K562 (cell line): ENCODE data around the gene MOK. TPM values are rescaled to one million over a fixed set of nuclear protein-coding genes. Genes with fewer than 3 reads are reported as not detected.

Experiments used
- ARNT ChIP-seq, 2 experiments: fragments of 450-650 bp; IDR thresholded peaks; 2 replicates each; pipeline ENCODE4 v1.6.1; 2016; ENCODE audit warnings: mild to moderate bottlenecking in 1 of 2
- BMI1 ChIP-seq: fragments of 150-350 bp; IDR thresholded peaks from 2 replicates; pipeline ENCODE4 v1.6.1; 2014; ENCODE audit warnings: low read length
- C11orf30 ChIP-seq: fragments of 450-650 bp; IDR thresholded peaks from 2 replicates; pipeline ENCODE4 v1.6.1; 2016; ENCODE audit warnings: low read depth, mild to moderate bottlenecking
- CTBP1 ChIP-seq: fragments of 450-650 bp; IDR thresholded peaks from 2 replicates; pipeline ENCODE4 v1.6.1; 2016; ENCODE audit warnings: borderline replicate concordance
- CXXC5 ChIP-seq: fragments of 250-450 bp; sonication (Bioruptor Pico); IDR thresholded peaks from 2 replicates; pipeline ENCODE4 v1.8.0; 2022; ENCODE audit warnings: inconsistent platforms, mild to moderate bottlenecking, moderate library complexity
- FOXK2 ChIP-seq, 2 experiments: fragments of 450-650 bp; IDR thresholded peaks in 1 of 2; conservative IDR thresholded peaks in 1 of 2; 2 replicates each; pipeline ENCODE4 v1.6.1; 2016; ENCODE audit warnings: low read depth in 2 of 2, mild to moderate bottlenecking in 1 of 2
- GATAD2B ChIP-seq: fragments of 450-650 bp; IDR thresholded peaks from 2 replicates; pipeline ENCODE4 v1.6.1; 2017; ENCODE audit warnings: mild to moderate bottlenecking, borderline replicate concordance
- HMGXB4 ChIP-seq: sonication (generic); formaldehyde crosslinking; IDR thresholded peaks from 2 replicates; pipeline ENCODE4 v1.8.1; 2023; ENCODE audit warnings: mild to moderate bottlenecking, missing genetic modification reagents
- MIER1 ChIP-seq: fragments of 450-650 bp; IDR thresholded peaks from 2 replicates; pipeline ENCODE4 v1.6.1; 2016; ENCODE audit warnings: antibody characterized with exemption, mild to moderate bottlenecking, low read depth
- RBFOX2 ChIP-seq: fragments of 200-400 bp; formaldehyde crosslinking; IDR thresholded peaks from 2 replicates; pipeline ENCODE4 v1.6.1; 2017; ENCODE audit warnings: low read depth, mild to moderate bottlenecking, low read length, moderate library complexity
- SIN3A ChIP-seq, 2 experiments: fragments of 150-350 bp in 1 of 2; IDR thresholded peaks; 2 replicates each; pipeline ENCODE4 v1.6.1; 2011 to 2016; ENCODE audit warnings: borderline replicate concordance in 2 of 2, low read depth in 2 of 2, low read length in 2 of 2, mild to moderate bottlenecking in 2 of 2, moderate library complexity in 2 of 2; ENCODE audit not compliant: control insufficient read depth in 1 of 2
- SP1 ChIP-seq: sonication (generic); formaldehyde crosslinking; IDR thresholded peaks from 2 replicates; pipeline ENCODE4 v1.8.1; 2022; ENCODE audit warnings: mild to moderate bottlenecking, missing genetic modification reagents
- YY1 ChIP-seq, 3 experiments: IDR thresholded peaks; 2 replicates each; pipeline ENCODE4 v1.6.1; 2011; ENCODE audit warnings: low read length in 2 of 3, mild to moderate bottlenecking in 2 of 3, moderate library complexity in 2 of 3, borderline replicate concordance in 1 of 3, control low read depth in 1 of 3, low read depth in 1 of 3; ENCODE audit not compliant: insufficient read depth in 3 of 3, insufficient replicate concordance in 2 of 3, control insufficient read depth in 1 of 3, insufficient read length in 1 of 3; ENCODE audit errors: extremely low read depth in 1 of 3
- ZBTB8A ChIP-seq: fragments of 450-650 bp; IDR thresholded peaks from 2 replicates; pipeline ENCODE4 v1.6.1; 2018; ENCODE audit warnings: mild to moderate bottlenecking, moderate library complexity; ENCODE audit not compliant: partially characterized antibody
- ZNF639 ChIP-seq, 2 experiments: fragments of 200-800 bp in 1 of 2; sonication (Bioruptor generic) in 1 of 2; sonication (generic) in 1 of 2; formaldehyde crosslinking in 1 of 2; IDR thresholded peaks in 1 of 2; conservative IDR thresholded peaks in 1 of 2; 2 replicates each; pipeline versions ENCODE4 v1.5.0 to v1.6.1; 2016 to 2020; ENCODE audit warnings: missing compliant biosample characterization in 1 of 2, missing genetic modification characterization in 1 of 2, missing genetic modification reagents in 1 of 2
- polyA plus RNA-seq, 8 experiments: library from polyadenylated mRNA; depleted of rRNA in 4 of 8; stranded (reverse) in 5 of 8; unstranded in 3 of 8; fragments of >200 nt; fragmentation: Nextera tagmentation in 2 of 8; fragmentation: Illumina TruSeq in 1 of 8; extraction: Ambion mirVana in 2 of 8; extraction: Trizol in 1 of 8; gene quantifications; 2 replicates each; pipeline versions ENCODE4 v1.2.1 to v1.2.3, GENCODE V29; 2011 to 2014; ENCODE audit warnings: inconsistent platforms in 1 of 8, missing spikeins in 1 of 8
- total RNA-seq, 7 experiments: library from RNA; depleted of rRNA in 6 of 7; stranded (reverse); fragments of >200 nt in 6 of 7; fragmentation: Illumina TruSeq in 2 of 7; extraction: Trizol in 2 of 7; gene quantifications; 2 replicates each; pipeline versions ENCODE4 v1.2.1 to v1.2.3, GENCODE V29; 2011 to 2021; ENCODE audit warnings: low replicate concordance in 1 of 7
- TF ChIP-seq, protein P1 (sequence below): sonication (generic); formaldehyde crosslinking; IDR thresholded peaks from 2 replicates; pipeline ENCODE4 v1.9.0; 2022; ENCODE audit warnings: mild to moderate bottlenecking, missing genetic modification reagents
- TF ChIP-seq, protein P2 (sequence below): fragments of 450-650 bp; formaldehyde crosslinking; IDR thresholded peaks from 2 replicates; pipeline ENCODE4 v1.4.0; 2022; ENCODE audit warnings: mild to moderate bottlenecking, moderate library complexity
- TF ChIP-seq, protein P3 (sequence below): sonication (generic); formaldehyde crosslinking; IDR thresholded peaks from 2 replicates; pipeline ENCODE4 v1.8.1; 2023; ENCODE audit warnings: mild to moderate bottlenecking, missing genetic modification reagents

MOK gene
- total and polyA plus RNA-seq, 9 of the 15 experiments (the other 6 are each of a cell fraction or from before 2014, with no cell fraction given), result 1.3 to 8.4 (median 5.3) TPM

DNA sequence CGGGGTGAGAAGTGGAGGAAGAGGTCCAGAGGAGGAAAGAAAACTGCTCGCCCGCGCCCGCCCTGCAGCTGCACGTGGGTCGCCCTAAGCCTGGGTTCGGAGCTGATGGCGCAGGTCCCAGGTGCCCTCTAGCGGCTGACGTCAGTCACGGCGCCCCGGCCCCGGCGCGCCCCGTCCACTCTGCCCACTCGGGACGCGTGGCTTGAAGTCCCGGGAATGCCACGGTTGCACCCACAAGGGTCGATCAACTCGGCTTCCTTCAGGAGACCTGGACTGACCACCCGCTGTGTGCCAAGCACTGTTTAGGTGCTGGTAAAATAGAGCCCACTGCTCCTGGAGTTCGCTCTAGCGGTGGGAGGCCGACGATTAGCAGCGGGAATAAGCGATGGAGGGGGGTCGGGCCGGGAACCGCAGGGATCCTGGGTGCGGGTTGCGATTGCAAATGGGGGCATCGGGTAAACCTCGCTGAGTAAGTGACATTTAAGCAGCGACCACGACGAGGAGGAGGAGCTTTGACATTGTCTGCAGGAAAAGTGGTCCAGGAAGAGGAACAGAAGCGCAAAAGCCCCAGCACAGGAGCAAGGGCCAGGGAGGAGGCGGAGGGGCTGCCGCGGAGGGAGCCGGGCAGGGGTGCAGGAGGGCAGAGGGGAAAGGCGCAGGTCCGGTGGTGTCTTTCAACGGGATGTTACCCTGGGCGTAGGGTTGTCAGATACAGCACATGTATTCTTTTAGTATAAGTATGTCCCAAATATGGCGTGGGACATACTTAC is 9.5 kb upstream of the MOK start (continued):
- TF ChIP-seq BMI1 (no peak), CTBP1 (peak; percentile 82; the same call in 1 of the 2 replicates), ZNF639 (CRISPR knock-in tag; conservative IDR thresholded peaks at IDR 0.05 in 1 of 2, IDR thresholded peaks at IDR 0.05 in 1 of 2) (0 out of 4 replicates have a peak, but pooled peaks of 1 of the 2 experiments have one; percentile 42), RBFOX2 (peak; percentile 65), MIER1 (no peak), ZBTB8A (no peak), GATAD2B (peak; percentile 48; the same call in 1 of the 2 replicates), SIN3A (IDR thresholded peaks at IDR 0.05; ENCODE audit: borderline replicate concordance in 2 of 2, control insufficient read depth in 1 of 2, low read depth in 2 of 2, low read length in 2 of 2) (peak in 1 of 2 experiments; percentile 57; a peak in 1 of 4 replicates), C11orf30 (peak; percentile 32; the same call in 1 of the 2 replicates), YY1 (IDR thresholded peaks at IDR 0.05; ENCODE audit: borderline replicate concordance in 1 of 3, control insufficient read depth in 1 of 3, extremely low read depth in 1 of 3, insufficient read depth in 3 of 3, insufficient read length in 1 of 3, insufficient replicate concordance in 2 of 3, low read depth in 1 of 3, low read length in 2 of 3) (peak in 2 of 3 experiments; percentile 44 to 67), CXXC5 (CRISPR knock-in tag) (peak; percentile 29; the same call in 1 of the 2 replicates), SP1 (CRISPR knock-in tag) (0 out of 2 replicates have a peak, but pooled peaks have one; percentile 46), ARNT (IDR thresholded peaks at IDR 0.05) (no peak), HMGXB4 (CRISPR knock-in tag) (peak; percentile 55; the same call in 1 of the 2 replicates), FOXK2 (conservative IDR thresholded peaks at IDR 0.05 in 1 of 2, IDR thresholded peaks at IDR 0.05 in 1 of 2; ENCODE audit: low read depth in 2 of 2) (0 out of 4 replicates have a peak, but pooled peaks of 1 of the 2 experiments have one; percentile 22)
- TF ChIP-seq, protein P1, sequence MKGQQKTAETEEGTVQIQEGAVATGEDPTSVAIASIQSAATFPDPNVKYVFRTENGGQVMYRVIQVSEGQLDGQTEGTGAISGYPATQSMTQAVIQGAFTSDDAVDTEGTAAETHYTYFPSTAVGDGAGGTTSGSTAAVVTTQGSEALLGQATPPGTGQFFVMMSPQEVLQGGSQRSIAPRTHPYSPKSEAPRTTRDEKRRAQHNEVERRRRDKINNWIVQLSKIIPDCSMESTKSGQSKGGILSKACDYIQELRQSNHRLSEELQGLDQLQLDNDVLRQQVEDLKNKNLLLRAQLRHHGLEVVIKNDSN (CRISPR knock-in tag), result peak; percentile 83
- TF ChIP-seq, protein P2, sequence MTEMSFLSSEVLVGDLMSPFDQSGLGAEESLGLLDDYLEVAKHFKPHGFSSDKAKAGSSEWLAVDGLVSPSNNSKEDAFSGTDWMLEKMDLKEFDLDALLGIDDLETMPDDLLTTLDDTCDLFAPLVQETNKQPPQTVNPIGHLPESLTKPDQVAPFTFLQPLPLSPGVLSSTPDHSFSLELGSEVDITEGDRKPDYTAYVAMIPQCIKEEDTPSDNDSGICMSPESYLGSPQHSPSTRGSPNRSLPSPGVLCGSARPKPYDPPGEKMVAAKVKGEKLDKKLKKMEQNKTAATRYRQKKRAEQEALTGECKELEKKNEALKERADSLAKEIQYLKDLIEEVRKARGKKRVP, result no peak
- TF ChIP-seq, protein P3, sequence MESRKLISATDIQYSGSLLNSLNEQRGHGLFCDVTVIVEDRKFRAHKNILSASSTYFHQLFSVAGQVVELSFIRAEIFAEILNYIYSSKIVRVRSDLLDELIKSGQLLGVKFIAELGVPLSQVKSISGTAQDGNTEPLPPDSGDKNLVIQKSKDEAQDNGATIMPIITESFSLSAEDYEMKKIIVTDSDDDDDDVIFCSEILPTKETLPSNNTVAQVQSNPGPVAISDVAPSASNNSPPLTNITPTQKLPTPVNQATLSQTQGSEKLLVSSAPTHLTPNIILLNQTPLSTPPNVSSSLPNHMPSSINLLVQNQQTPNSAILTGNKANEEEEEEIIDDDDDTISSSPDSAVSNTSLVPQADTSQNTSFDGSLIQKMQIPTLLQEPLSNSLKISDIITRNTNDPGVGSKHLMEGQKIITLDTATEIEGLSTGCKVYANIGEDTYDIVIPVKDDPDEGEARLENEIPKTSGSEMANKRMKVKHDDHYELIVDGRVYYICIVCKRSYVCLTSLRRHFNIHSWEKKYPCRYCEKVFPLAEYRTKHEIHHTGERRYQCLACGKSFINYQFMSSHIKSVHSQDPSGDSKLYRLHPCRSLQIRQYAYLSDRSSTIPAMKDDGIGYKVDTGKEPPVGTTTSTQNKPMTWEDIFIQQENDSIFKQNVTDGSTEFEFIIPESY (CRISPR knock-in tag), result peak; percentile 61; the same call in 1 of the 2 replicates
